WI38 (cell line): Measurements from ENCODE around the gene GPRIN1.

Source experiments
- H3K4me3 ChIP-seq: 2 replicates; pipeline ENCODE4 v1.5.1; 2011; ENCODE audit warnings: low read depth, mild to moderate bottlenecking, control low read depth, low read length
- TF ChIP-seq, protein P1 (sequence below): IDR thresholded peaks from 2 replicates; pipeline ENCODE4 v1.5.1; 2012; ENCODE audit warnings: low read depth, mild to moderate bottlenecking, control low read depth, low read length

Gene GPRIN1

DNA sequence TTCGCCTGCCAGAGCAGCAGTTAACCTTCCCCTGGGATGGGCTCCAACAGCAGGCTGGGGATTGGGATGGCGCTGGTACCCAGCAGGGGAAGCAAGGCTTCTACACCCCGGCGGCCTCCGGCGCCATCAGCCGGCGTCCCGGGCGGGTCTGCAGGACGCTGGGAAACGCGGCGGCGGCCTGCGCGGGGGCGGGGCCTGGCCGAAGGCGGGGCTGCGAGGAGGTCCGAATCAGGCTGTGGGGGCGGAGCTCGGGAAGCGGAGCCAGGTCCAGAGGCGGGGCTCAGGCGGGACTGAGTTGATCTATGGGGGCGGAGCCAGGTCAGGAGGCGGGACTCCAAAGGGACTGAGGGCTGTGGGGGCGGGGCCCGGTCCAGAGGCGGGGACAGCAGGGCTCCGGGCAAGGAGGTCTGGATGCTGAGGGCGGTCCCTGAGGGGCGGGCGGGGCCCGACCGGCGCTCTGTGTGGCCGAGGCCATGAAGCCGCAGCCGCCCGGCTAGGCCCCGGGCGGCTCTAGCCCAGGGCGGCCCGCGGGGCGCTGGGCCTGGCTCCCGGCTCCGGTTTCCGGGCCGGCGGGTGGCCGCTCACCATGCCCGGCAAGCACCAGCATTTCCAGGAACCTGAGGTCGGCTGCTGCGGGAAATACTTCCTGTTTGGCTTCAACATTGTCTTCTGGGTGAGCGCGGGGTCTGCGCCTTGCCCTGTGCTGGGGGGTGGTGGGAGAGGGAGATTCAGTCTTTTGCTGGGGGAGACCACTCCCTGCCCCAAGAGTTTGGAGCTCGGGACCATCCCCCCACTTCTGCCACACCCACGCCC is 37.3 kb upstream of the GPRIN1 start, which contains the start of gene TSPAN17:
TSPAN17 (plus strand) TSS at position 455 of the 813 bp plus-strand sequence; CDS start at position 587, 132 bp downstream.
- peak within 1 kb of the TSS; percentile 84 for H3K4me3 ChIP-seq
- TF ChIP-seq, protein P1, sequence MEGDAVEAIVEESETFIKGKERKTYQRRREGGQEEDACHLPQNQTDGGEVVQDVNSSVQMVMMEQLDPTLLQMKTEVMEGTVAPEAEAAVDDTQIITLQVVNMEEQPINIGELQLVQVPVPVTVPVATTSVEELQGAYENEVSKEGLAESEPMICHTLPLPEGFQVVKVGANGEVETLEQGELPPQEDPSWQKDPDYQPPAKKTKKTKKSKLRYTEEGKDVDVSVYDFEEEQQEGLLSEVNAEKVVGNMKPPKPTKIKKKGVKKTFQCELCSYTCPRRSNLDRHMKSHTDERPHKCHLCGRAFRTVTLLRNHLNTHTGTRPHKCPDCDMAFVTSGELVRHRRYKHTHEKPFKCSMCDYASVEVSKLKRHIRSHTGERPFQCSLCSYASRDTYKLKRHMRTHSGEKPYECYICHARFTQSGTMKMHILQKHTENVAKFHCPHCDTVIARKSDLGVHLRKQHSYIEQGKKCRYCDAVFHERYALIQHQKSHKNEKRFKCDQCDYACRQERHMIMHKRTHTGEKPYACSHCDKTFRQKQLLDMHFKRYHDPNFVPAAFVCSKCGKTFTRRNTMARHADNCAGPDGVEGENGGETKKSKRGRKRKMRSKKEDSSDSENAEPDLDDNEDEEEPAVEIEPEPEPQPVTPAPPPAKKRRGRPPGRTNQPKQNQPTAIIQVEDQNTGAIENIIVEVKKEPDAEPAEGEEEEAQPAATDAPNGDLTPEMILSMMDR: 0 out of 2 replicates have a peak, but pooled peaks have one; percentile 16

DNA sequence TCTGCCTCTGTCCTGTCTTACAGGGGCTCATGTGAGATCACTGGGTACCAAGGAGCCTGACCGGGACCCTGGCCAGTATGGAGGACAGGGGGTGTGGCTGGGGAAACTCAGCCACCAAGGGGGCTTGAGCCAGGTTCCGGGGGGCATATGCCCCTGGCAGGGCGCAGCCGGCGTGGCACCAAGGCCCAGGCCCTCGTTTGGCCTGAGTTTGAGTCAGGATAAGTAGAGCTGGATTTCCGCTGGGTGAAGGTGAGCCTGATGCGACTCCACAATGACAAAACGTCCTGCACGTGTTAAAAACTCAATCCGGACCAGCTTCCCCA is 36.7 kb upstream of the GPRIN1 start:
- peak overlapping the region; percentile 20 for H3K4me3 ChIP-seq
- TF ChIP-seq, protein P1: no peak

DNA sequence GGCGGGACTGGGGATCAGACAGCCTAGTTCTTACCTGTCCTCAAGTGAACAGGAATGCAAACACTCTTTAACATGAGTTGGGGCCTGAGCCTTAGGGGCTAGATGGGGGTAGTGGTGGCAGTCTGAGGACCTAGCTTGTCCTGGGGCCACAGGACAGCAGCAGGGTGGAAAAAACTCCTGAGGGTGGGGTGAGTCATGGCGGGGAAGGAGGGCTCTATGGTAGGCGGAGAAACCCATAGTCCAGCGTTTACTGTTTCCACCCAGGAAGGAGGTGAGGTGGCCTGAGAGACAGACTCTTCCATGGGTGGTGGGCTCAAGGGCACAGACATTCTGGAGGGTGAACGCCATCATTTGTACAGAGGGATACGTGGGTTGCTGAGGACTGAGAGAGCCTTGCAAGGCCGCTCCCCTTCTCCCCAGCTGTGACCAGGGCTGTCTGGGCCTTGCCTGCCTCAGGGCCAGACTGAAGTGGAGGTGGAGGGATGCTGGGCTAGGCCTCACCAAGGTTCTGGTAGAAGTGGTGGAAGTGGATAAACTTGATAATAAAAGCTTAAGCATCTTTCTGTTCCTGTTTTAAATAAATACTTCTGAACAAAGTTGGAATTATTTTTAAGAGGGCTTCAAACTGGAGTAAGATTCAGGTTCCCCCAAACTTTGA is 36.2 kb upstream of the GPRIN1 start:
- TF ChIP-seq, protein P1: no peak
- H3K4me3 ChIP-seq: no peak overlapping the region

DNA sequence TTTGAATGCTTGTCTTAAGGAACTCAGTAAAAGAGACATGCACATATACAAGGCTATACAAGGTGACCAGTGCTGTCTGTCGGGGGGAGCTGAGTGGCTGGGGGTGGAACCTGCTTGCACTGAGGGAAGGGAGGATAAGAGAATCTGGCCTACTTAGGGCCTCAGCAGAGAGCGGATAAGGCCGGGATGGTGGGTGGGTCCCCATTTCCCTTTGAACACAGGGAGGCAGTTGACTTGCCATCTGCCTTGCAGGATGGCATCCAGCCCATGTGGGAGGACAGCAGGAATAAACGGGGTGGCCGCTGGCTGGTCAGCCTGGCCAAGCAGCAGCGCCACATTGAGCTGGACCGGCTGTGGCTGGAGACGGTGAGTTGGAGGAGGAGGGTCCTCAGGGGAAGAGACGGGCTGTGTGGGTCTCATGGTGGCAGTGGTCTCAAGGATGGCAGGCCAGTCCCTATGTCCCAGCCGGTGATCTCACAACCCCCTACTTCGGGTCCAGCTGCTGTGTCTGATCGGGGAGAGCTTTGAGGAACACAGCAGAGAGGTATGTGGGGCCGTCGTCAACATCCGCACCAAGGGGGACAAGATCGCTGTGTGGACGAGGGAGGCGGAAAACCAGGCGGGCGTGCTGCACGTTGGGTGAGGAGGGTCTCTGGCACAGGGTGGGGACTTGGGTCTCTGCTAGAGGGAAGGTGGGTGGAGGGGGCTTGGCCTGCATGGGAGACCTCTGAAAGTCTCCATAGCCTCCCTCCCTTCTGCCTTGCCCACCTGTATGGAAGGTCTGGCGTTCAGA is 35.1 kb upstream of the GPRIN1 start:
- TF ChIP-seq, protein P1: no peak
- H3K4me3 ChIP-seq: no peak overlapping the region

DNA sequence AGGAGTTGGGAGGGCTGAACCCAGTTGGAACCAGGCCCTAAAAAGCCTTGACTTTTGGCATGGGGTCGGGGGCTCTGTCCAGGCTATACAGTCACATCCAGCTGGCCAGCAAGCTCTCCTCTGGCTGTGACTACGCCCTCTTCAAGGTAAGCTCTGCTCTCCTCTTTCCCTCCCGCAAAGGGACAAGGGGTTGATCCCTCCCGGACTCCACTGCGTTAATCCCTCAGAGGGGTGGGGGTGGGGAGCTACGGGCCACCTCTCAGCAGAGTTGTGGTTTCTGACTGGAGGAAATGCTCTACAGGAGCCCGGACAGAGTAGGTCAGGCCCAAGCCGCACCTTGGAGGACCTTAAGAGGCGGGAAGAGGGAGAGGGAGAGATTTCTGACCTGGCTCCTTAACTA is 34.3 kb upstream of the GPRIN1 start:
- H3K4me3 ChIP-seq: no peak overlapping the region
- TF ChIP-seq, protein P1: no peak

DNA sequence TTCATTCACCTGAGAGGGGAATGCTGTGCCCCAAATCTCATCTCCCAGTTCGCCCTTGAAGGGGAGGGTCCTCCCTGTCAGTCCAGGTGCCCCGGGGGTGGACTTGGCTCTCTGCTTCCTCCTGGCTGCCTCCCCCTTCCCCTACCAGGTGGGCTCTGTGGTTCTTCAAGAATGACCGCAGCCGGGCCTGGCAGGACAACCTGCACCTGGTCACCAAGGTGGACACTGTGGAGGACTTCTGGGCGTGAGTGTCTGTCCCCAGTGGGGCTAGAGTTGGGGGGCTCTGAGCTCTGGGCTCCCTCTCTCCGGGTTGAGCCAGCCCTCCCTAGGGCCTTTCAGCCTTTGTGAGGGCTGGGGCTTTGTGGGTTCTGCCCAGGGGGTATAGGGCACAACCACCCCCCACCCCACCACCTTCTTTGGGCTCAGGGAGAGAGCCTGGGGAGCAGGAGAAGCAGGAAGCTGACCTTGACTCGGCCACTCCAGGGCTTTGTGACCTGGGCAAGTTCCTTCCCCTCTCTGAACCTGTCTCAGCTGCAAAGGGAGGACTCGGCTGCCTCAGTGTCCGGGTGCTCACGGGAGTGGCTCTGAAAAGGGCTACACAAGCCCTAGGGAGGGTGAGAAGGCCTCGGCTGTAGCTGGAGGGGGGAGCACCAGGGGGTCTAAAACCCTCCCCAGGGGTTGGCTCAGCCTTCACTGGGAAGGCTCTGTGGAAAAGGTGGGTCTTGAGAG is 33.7 kb upstream of the GPRIN1 start:
- TF ChIP-seq, protein P1: no peak
- no peak overlapping the region for H3K4me3 ChIP-seq
